GM12872 (cell line): ENCODE measurements around the gene CHST6.

ENCODE experiments used
- TF ChIP-seq, protein P1 (sequence below): IDR thresholded peaks from 3 replicates; pipeline ENCODE4 v1.5.1; 2011; ENCODE audit warnings: low read depth, mild to moderate bottlenecking, low read length, moderate library complexity; ENCODE audit not compliant: insufficient read depth

CHST6 gene

DNA sequence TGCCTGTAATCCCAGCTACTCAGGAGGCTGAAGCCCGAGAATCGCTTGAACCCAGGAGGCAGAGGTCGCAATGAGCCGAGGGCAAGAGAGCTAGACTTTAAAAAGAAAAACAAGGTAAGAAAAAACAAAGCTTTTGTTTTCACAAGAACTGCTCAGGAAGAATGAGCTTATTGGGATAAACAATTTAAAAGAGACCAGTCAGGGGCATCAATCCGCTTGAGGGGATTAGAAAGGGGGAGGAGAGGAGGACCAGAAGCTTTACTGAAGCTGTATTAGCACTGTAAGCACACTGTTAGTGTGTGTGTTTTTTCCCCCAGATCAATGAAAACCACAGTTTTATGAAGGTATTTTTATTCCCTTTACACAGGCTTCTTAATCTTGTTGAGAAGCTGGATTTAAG, 39.6 kb downstream of the CHST6 start:
- TF ChIP-seq, protein P1, sequence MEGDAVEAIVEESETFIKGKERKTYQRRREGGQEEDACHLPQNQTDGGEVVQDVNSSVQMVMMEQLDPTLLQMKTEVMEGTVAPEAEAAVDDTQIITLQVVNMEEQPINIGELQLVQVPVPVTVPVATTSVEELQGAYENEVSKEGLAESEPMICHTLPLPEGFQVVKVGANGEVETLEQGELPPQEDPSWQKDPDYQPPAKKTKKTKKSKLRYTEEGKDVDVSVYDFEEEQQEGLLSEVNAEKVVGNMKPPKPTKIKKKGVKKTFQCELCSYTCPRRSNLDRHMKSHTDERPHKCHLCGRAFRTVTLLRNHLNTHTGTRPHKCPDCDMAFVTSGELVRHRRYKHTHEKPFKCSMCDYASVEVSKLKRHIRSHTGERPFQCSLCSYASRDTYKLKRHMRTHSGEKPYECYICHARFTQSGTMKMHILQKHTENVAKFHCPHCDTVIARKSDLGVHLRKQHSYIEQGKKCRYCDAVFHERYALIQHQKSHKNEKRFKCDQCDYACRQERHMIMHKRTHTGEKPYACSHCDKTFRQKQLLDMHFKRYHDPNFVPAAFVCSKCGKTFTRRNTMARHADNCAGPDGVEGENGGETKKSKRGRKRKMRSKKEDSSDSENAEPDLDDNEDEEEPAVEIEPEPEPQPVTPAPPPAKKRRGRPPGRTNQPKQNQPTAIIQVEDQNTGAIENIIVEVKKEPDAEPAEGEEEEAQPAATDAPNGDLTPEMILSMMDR: no peak

DNA sequence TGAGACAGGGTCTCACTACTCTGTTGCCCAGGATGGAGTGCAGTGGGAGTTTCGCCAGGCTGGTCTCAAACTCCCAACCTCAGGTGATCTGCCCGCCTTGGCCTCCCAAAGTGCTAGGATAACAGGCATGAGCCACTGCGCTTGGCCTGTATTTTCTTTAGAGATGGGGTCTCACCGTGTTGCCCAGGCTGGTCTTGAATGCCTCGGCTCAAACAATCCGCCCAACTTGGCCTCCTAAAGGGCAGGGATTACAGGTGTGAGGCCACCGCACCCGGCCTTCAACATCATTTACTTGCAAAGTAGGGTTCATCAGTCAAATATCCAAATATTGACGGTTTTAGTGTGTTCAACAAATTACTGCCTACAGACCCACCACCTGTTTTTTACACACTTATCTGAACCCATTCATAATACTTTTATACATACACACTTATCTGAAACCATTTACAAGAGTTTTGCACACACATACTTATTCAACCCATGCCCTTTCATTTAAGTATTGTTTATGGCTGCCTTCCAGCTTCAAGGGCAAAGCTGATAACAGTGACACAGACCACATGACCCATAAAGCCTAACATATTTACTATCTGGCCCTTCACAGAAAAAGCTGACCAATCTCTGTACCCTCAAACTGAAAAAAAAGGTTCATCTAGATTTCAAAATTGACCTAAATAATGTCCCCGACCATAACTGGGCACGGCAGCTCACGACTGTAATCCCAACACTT, 42.6 kb downstream of the CHST6 start:
- TF ChIP-seq, protein P1: no peak

DNA sequence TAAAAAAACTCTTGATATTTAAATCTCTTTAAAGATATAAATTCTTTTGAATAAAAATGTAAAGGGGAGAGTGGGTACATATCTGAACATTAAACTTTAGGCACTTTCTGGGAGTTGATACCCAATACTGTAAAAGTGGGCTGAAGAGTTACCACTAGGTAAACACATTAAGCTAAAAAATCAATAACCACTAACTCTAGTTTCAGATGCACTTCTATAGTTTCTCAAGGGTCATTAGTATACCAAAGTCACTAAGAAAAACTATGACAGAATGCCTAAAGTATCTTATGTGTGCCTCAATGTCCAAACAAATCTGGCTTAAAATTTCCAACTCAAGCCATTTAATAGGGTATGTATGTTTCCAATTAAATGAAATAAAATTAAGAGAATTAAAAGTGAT, 48.8 kb downstream of the CHST6 start:
- TF ChIP-seq, protein P1: no peak

DNA sequence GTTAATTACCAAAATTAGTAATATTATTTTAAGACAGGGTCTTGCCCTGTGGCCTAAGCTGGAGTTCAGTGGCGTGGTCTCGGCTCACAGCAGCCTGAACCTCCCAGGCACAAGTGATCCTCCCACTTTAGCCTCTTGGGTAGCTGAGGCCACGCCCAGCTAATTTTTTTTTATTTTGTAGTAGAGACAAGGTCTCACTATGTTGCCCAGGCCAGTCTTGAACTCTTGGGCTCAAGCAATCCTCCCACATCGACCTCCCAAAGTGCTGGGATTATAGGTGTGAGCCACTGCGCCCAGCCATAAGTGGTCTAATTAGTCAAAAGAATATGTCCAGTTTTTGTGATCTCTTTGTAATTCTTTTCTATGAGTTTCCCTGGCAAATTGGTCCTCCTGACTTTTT, 49.9 kb downstream of the CHST6 start:
- TF ChIP-seq, protein P1: no peak

DNA sequence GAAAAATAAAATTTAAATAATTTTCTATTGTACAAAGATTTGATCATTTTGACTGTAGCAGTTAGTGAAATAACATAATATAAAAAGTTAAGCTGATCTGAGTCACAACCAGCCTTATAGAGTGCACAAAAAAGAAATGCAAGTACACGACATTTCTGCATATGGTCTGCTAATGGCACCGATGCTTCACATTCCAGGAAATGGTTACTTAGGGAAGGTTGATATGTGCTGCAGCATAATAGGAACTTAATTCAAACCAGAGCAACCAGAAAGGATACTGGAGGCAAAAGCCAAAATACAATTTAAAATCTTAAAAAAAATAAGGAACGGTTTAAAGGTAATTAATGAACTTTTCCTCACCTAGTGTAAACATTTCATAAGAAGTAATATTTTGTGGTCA, 51.9 kb downstream of the CHST6 start:
- TF ChIP-seq, protein P1: no peak

DNA sequence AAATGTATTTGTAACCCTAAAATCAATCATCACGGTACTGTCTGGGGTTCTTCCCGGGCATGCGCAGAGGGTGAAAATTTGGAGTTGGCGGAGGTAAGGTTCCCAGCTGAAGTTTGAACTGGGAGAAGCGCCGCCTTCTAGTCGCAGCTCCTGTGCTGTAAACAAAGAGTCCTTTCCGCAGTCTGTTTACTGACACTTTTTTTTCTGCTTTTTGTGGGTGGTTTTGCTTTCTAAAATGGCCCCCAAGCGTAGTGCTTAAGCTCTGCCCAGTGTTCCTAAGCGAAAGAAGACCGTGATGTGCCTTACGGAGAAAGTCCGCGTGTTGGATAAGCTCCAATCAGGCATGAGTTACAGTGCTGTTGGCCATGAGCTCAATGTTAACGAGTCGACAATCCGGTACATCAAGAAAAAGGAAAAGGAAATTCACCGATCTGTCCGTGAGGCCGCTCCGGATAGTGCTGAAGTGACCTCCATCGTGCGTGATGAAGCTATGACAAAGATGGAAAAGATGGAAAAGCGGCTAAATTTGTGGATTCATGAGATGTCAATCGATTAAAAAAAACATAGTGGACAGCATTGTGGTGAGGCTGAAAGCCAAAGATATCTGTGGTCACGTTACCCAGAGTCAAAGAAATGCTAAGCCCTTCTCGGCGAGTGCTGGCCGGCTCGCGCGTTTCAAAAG, 61.4 kb downstream of the CHST6 start:
- TF ChIP-seq, protein P1: no peak

DNA sequence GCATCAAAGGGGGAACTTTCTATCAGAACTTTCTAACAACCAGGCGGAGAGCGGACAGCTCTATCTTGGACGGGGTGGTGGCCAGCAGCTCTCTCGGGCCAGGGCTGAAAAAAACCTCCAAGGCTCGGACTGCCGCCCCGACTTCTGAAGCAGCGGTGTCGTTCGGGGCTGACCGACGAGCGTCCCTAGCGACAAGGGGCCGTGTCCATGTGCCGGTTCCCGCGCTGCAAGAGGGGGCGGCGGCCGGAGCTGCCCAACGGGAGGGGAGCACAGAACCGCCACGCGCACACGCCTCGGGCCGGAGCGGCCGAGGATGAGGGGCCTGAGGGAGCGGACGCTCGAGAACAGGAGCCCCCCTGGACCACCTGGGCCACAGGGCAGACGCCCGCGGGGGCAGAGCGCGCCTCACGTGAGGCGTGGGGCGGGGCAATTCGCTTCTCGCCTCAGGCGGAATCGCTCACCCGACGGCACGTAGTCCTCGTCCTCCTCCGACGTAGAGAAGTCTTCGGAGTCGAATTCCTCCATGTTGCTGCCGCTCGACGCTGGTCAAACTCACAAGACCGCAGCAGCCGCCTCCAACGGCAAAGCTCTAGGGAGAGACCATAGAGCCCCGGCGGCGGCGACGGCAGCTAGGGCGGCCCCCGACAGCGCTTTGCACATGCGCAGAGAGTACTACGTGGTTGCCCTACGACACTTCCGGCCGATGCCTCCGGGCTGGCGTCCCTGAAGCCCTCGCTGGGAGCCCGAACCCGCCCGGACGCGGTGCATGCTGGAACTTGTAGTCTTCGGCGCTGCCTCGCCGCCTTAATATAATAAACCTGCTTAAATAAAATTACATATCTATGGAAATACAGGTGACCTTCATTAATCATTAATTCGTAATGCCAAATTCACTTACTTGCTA, 62.2 kb downstream of the CHST6 start, which contains the start of gene CFDP1:
Gene CFDP1 (minus strand): TSS at position 676 of the 904 bp plus-strand sequence. CDS start 151 bp downstream, at position 525.
- TF ChIP-seq, protein P1: no peak
